IPS DF 4.7 (cell line): ENCODE results near the gene GPR68.
"Not testable (repeated sequence)": the region's sequence is repeated elsewhere in the genome, so short reads cannot be mapped to it uniquely, and the experiment has no call there.

Experiments
- DNase-seq: peaks from one replicate; pipeline ENCODE4 v3.0.0-alpha.2; 2013; ENCODE audit warnings: low spot score; ENCODE audit errors: extremely low read depth

GPR68 gene

GRCh38 chr14:91230397-91231035 is 14.0 kb downstream of the GPR68 start:
- no peak for DNase-seq

GRCh38 chr14:91229743-91230200 is 14.7 kb downstream of the GPR68 start:
- DNase-seq, result no peak

GRCh38 chr14:91229005-91229382 is 15.5 kb downstream of the GPR68 start:
- DNase-seq, result no peak

- DNase-seq, result no peak
Observed at GRCh38 chr14:91228112-91229004, 16.1 kb downstream of the GPR68 start.

GRCh38 chr14:91227183-91227628 is 17.3 kb downstream of the GPR68 start:
- DNase-seq, result no peak

- DNase-seq, result not testable (repeated sequence)
Observed at GRCh38 chr14:91226360-91226759, 18.1 kb downstream of the GPR68 start.

GRCh38 chr14:91225025-91225424 is 19.5 kb downstream of the GPR68 start:
- DNase-seq, result no peak

GRCh38 chr14:91223028-91223783 is 21.3 kb downstream of the GPR68 start:
- DNase-seq, result no peak

GRCh38 chr14:91221270-91221669 is 23.2 kb downstream of the GPR68 start:
- DNase-seq, result no peak

- DNase-seq, result no peak
Observed at GRCh38 chr14:91220581-91221000, 23.9 kb downstream of the GPR68 start.

GRCh38 chr14:91219517-91220389 is 24.8 kb downstream of the GPR68 start:
- DNase-seq, result no peak

- DNase-seq, result no peak
Observed at GRCh38 chr14:91218014-91218413, 26.5 kb downstream of the GPR68 start.

GRCh38 chr14:91216731-91217226 is 27.7 kb downstream of the GPR68 start:
- no peak for DNase-seq

- no peak for DNase-seq
Observed at GRCh38 chr14:91215381-91215780, 29.1 kb downstream of the GPR68 start.

GRCh38 chr14:91214306-91214705 is 30.2 kb downstream of the GPR68 start:
- no peak for DNase-seq

- DNase-seq, result no peak
Observed at GRCh38 chr14:91211017-91211416, 33.5 kb downstream of the GPR68 start.

- DNase-seq, result no peak
Observed at GRCh38 chr14:91207008-91207407, 37.5 kb downstream of the GPR68 start.

GRCh38 chr14:91205459-91205858 is 39.0 kb downstream of the GPR68 start:
- no peak for DNase-seq

- no peak for DNase-seq
Observed at GRCh38 chr14:91204657-91205056, 39.8 kb downstream of the GPR68 start.

GRCh38 chr14:91202234-91202974 is 42.1 kb downstream of the GPR68 start:
- DNase-seq, result no peak
